H9 (cell line): ENCODE results near the gene KLF15. TPM values are rescaled to one million over a fixed set of nuclear protein-coding genes. Genes with fewer than 3 reads are reported as not detected.

Experiments used
- DNase-seq: peaks from one replicate; pipeline ENCODE4 v3.0.0-alpha.2; 2017
- H2AFZ ChIP-seq: one replicate; pipeline ENCODE4 v1.6.1; 2013; ENCODE audit warnings: mild to moderate bottlenecking, low read length, control low read depth, moderate library complexity
- H2AK5ac ChIP-seq: 2 replicates; pipeline ENCODE4 v1.6.1; 2013; ENCODE audit warnings: low read length, control low read depth, mixed read lengths; ENCODE audit not compliant: insufficient read length
- H2BK120ac ChIP-seq: one replicate; pipeline ENCODE4 v1.6.1; 2013; ENCODE audit warnings: low read depth, mild to moderate bottlenecking, low read length, control low read depth, inconsistent platforms; ENCODE audit not compliant: poor library complexity, severe bottlenecking
- H2BK12ac ChIP-seq: 2 replicates; pipeline ENCODE4 v1.6.1; 2013; ENCODE audit warnings: low read length, control low read depth, mixed read lengths, low read depth; ENCODE audit not compliant: insufficient read length
- H2BK15ac ChIP-seq: 2 replicates; pipeline ENCODE4 v1.6.1; 2013; ENCODE audit warnings: low read depth, low read length, control low read depth
- H2BK20ac ChIP-seq: one replicate; pipeline ENCODE4 v1.6.1; 2013; ENCODE audit warnings: low read depth, mild to moderate bottlenecking, low read length, control low read depth, inconsistent platforms; ENCODE audit not compliant: poor library complexity, severe bottlenecking
- H2BK5ac ChIP-seq: 2 replicates; pipeline ENCODE4 v1.6.1; 2013; ENCODE audit warnings: low read length, control low read depth, mixed read lengths; ENCODE audit not compliant: insufficient read length
- H3K14ac ChIP-seq: 2 replicates; pipeline ENCODE4 v1.6.1; 2013; ENCODE audit warnings: low read length, control low read depth; ENCODE audit not compliant: insufficient read depth
- H3K18ac ChIP-seq: 2 replicates; pipeline ENCODE4 v1.6.1; 2013; ENCODE audit warnings: low read depth, mild to moderate bottlenecking, mixed read lengths, low read length, control low read depth; ENCODE audit not compliant: insufficient read length
- H3K23ac ChIP-seq: 2 replicates; pipeline ENCODE4 v1.6.1; 2013; ENCODE audit warnings: low read length, control low read depth, mixed read lengths, low read depth; ENCODE audit not compliant: insufficient read length
- H3K23me2 ChIP-seq: 2 replicates; pipeline ENCODE4 v1.6.1; 2013; ENCODE audit warnings: low read depth, mild to moderate bottlenecking, mixed read lengths, low read length, control low read depth; ENCODE audit not compliant: insufficient read length, poor library complexity, severe bottlenecking
- H3K27ac ChIP-seq: 2 replicates; pipeline ENCODE4 v1.5.1; 2013; ENCODE audit warnings: low read length, control low read depth, mixed read lengths, low read depth; ENCODE audit not compliant: insufficient read length
- H3K27me3 ChIP-seq: 2 replicates; pipeline ENCODE4 v1.6.1; 2013; ENCODE audit warnings: low read length, control low read depth, inconsistent platforms; ENCODE audit not compliant: insufficient read depth
- H3K4ac ChIP-seq: 2 replicates; pipeline ENCODE4 v1.6.1; 2013; ENCODE audit warnings: low read depth, mild to moderate bottlenecking, control low read depth, inconsistent platforms, low read length, moderate library complexity
- H3K4me1 ChIP-seq: 2 replicates; pipeline ENCODE4 v1.6.1; 2013; ENCODE audit warnings: low read length, control low read depth, inconsistent platforms; ENCODE audit not compliant: insufficient read depth
- H3K4me2 ChIP-seq: 2 replicates; pipeline ENCODE4 v1.6.1; 2013; ENCODE audit warnings: low read length, control low read depth, mixed read lengths; ENCODE audit not compliant: insufficient read length, insufficient read depth
- H3K56ac ChIP-seq: 2 replicates; pipeline ENCODE4 v1.6.1; 2013; ENCODE audit warnings: low read depth, mild to moderate bottlenecking, mixed read lengths, low read length, control low read depth; ENCODE audit not compliant: insufficient read length
- H3K79me1 ChIP-seq: 2 replicates; pipeline ENCODE4 v1.6.1; 2013; ENCODE audit warnings: low read depth, mild to moderate bottlenecking, moderate library complexity, low read length, control low read depth, inconsistent platforms; ENCODE audit not compliant: insufficient read depth, poor library complexity, severe bottlenecking
- H3K79me2 ChIP-seq: 2 replicates; pipeline ENCODE4 v1.6.1; 2013; ENCODE audit warnings: low read length, control low read depth, inconsistent platforms; ENCODE audit not compliant: insufficient read depth
- H3K9ac ChIP-seq: 2 replicates; pipeline ENCODE4 v1.6.1; 2013; ENCODE audit warnings: low read length, control low read depth, mixed read lengths; ENCODE audit not compliant: insufficient read length; ENCODE audit errors: extremely low read depth
- H3K9me3 ChIP-seq: one replicate; pipeline ENCODE4 v1.6.1; 2013; ENCODE audit warnings: low read depth, low read length, inconsistent platforms; ENCODE audit not compliant: control insufficient read depth
- H3T11ph ChIP-seq: one replicate; pipeline ENCODE4 v1.6.1; 2013; ENCODE audit warnings: mild to moderate bottlenecking, low read length, control low read depth, inconsistent platforms
- H4K20me1 ChIP-seq: one replicate; pipeline ENCODE4 v1.6.1; 2013; ENCODE audit not compliant: control insufficient read depth, insufficient read length, insufficient read depth
- H4K5ac ChIP-seq: 2 replicates; pipeline ENCODE4 v1.6.1; 2013; ENCODE audit warnings: low read depth, mild to moderate bottlenecking, mixed read lengths, low read length, control low read depth; ENCODE audit not compliant: insufficient read length
- H4K8ac ChIP-seq: replicated peaks from 2 replicates; pipeline ENCODE4 v1.6.1; 2013; ENCODE audit warnings: low read length, control low read depth, mixed read lengths, low read depth; ENCODE audit not compliant: insufficient read length
- H4K91ac ChIP-seq: 2 replicates; pipeline ENCODE4 v1.6.1; 2013; ENCODE audit warnings: low read depth, mild to moderate bottlenecking, moderate library complexity, mixed read lengths, low read length, control low read depth; ENCODE audit not compliant: insufficient read length
- H3K27ac Mint-ChIP-seq, 3 experiments: 2 replicates in 2 of 3; 3 replicates in 1 of 3; pipeline ENCODE4 v1.8.0; 2020 to 2021; ENCODE audit warnings: mixed read lengths in 3 of 3, mild to moderate bottlenecking in 1 of 3, moderate library complexity in 1 of 3
- H3K27me3 Mint-ChIP-seq: 2 replicates; pipeline ENCODE4 v1.8.0; 2021; ENCODE audit warnings: low read depth, mild to moderate bottlenecking, moderate library complexity, mixed read lengths
- H3K36me3 Mint-ChIP-seq, 3 experiments: 2 replicates in 2 of 3; 3 replicates in 1 of 3; pipeline ENCODE4 v1.8.0; 2020 to 2021; ENCODE audit warnings: low read depth in 3 of 3, mixed read lengths in 3 of 3; ENCODE audit not compliant: insufficient read depth in 1 of 3
- H3K4me1 Mint-ChIP-seq, 2 experiments: 2 replicates each; pipeline ENCODE4 v1.8.0; 2020; ENCODE audit warnings: mixed read lengths in 2 of 2
- H3K4me3 Mint-ChIP-seq, 2 experiments: 2 replicates in 1 of 2; 3 replicates in 1 of 2; pipeline ENCODE4 v1.8.0; 2020 to 2021; ENCODE audit warnings: mild to moderate bottlenecking in 2 of 2, mixed read lengths in 2 of 2, moderate library complexity in 1 of 2
- H3K9me3 Mint-ChIP-seq, 2 experiments: 2 replicates in 1 of 2; 3 replicates in 1 of 2; pipeline ENCODE4 v1.8.0; 2020; ENCODE audit warnings: mild to moderate bottlenecking in 2 of 2, mixed read lengths in 2 of 2, moderate library complexity in 1 of 2
- CTCF ChIP-seq: fragments of 200-600 bp; sonication (generic); conservative IDR thresholded peaks from 3 replicates; pipeline ENCODE4 v1.8.0; 2021; ENCODE audit warnings: antibody characterized with exemption, mild to moderate bottlenecking
- WGBS: extraction: QIAGEN DNeasy Blood & Tissue Kit; methylation state at CpG from one replicate; pipeline ENCODE4 v1.1.7; 2013; ENCODE audit warnings: missing lambda C conversion rate, low lambda C conversion rate, mixed read lengths; ENCODE audit not compliant: insufficient read length; ENCODE audit errors: extremely low coverage; 5-methylcytosine and 5-hydroxymethylcytosine counted together
- total RNA-seq: library from RNA; stranded (reverse); gene quantifications from 2 replicates; pipeline ENCODE4 v1.2.1, GENCODE V29; 2021

The KLF15 gene
- total RNA-seq, 1 experiment from 2014 or later, result 10.8 TPM

DNA sequence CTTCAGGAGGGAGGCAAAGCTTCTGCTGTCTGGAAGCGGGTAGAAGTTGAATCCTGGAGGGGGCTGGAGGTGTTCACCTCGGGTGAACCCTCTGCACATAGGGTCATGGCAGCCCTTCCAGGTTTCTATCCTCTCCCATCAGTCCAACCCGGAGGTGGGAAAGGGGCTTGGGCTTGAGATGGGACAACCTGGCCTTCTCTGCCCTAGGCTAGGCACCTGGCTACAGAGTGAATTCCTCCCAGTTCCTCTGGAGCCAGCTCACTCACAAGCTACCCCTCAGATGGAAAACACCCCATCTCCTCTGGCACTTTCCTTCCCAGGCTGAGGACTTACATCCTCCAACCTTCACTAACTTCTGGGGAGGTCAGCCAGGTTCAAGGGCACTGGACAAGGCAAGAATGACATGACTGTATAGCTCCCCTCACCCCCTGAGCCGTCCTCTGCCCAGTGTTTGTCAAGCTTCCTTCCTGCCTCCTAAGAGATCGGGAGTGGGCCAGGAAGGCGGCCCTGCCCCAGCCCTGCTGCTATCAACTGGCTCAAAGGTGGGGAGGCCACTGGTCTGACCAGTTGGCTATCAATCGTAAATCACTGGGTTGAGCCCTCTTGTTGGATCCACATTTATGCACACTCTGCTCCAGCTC is 45.8 kb downstream of the KLF15 start:
- no peak overlapping the region for H2BK20ac ChIP-seq
- no peak overlapping the region for H2AK5ac ChIP-seq
- TF ChIP-seq CTCF, result no peak
- no peak overlapping the region for H4K91ac ChIP-seq
- Mint-ChIP-seq H3K27ac (no peak overlapping the region), H3K4me3 (no peak overlapping the region), H3K36me3 (peaks cover 0 to 5% (median 2%) of the 10 kb centered on the region in 3 experiments; a peak in 4 of 7 replicates), H3K4me1 (peaks cover 18% of the 10 kb centered on the region in 2 experiments), H3K27me3 (peaks cover 11% of the 10 kb centered on the region), H3K9me3 (peaks cover 9 to 15% of the 10 kb centered on the region in 2 experiments; a peak in 4 of 5 replicates)
- H2BK120ac ChIP-seq, result no peak overlapping the region
- no peak overlapping the region for H3K4me2 ChIP-seq
- no peak overlapping the region for H3K27ac ChIP-seq
- H3K79me2 ChIP-seq, result no peaks in the 10 kb centered on the region
- H3K79me1 ChIP-seq, result no peaks in the 10 kb centered on the region
- no peak overlapping the region for H2BK5ac ChIP-seq
- H3T11ph ChIP-seq, result no peak overlapping the region
- H3K23me2 ChIP-seq, result no peaks in the 10 kb centered on the region
- WGBS, result no CpG with 5 or more reads among the region's 7 CpGs
- no peak overlapping the region for H3K56ac ChIP-seq
- H4K8ac ChIP-seq, result no peak overlapping the region
- H3K23ac ChIP-seq, result no peak overlapping the region
- no peak overlapping the region for H3K18ac ChIP-seq
- H2BK12ac ChIP-seq, result no peak overlapping the region
- no peaks in the 10 kb centered on the region for H3K9me3 ChIP-seq
- H4K20me1 ChIP-seq, result no peaks in the 10 kb centered on the region
- H4K5ac ChIP-seq, result no peak overlapping the region
- no peak overlapping the region for H3K14ac ChIP-seq
- H3K4ac ChIP-seq, result no peak overlapping the region
- H2AFZ ChIP-seq, result no peak overlapping the region
- DNase-seq, result no peak
- H2BK15ac ChIP-seq, result no peak overlapping the region
- H3K4me1 ChIP-seq, result no peaks in the 10 kb centered on the region; the same call in 1 of the 2 replicates
- H3K27me3 ChIP-seq, result no peaks in the 10 kb centered on the region
- H3K9ac ChIP-seq, result no peak overlapping the region
